Osteoblast (primary cell): ENCODE measurements around the gene PPP6R1. TPM values are rescaled to one million over a fixed set of nuclear protein-coding genes. Genes with fewer than 3 reads are reported as not detected.
A peak's percentile ranks its signal among the peaks of the same experiment; 100 is the strongest.

ENCODE experiments used
- DNase-seq: peaks from one replicate; pipeline ENCODE4 v3.0.0; 2011; ENCODE audit warnings: low spot score, mixed read lengths; ENCODE audit not compliant: insufficient read length; ENCODE audit errors: missing footprints
- H2AFZ ChIP-seq: 2 replicates; pipeline ENCODE4 v1.6.0; 2011; ENCODE audit warnings: mild to moderate bottlenecking, low read length
- H3K27ac ChIP-seq: 2 replicates; pipeline ENCODE4 v1.5.1; 2011; ENCODE audit warnings: mild to moderate bottlenecking, low read depth, low read length, moderate library complexity
- H3K27me3 ChIP-seq: 2 replicates; pipeline ENCODE4 v1.6.0; 2012; ENCODE audit warnings: mild to moderate bottlenecking, control low read depth, inconsistent platforms, low read length, moderate library complexity; ENCODE audit not compliant: insufficient read depth
- H3K36me3 ChIP-seq: 2 replicates; pipeline ENCODE4 v1.5.1; 2011; ENCODE audit warnings: mild to moderate bottlenecking, low read length, control low read depth, moderate library complexity; ENCODE audit not compliant: insufficient read depth
- H3K4me1 ChIP-seq: 2 replicates; pipeline ENCODE4 v1.5.1; 2011; ENCODE audit warnings: mild to moderate bottlenecking, low read length, control low read depth, moderate library complexity; ENCODE audit not compliant: insufficient read depth
- H3K4me2 ChIP-seq: 2 replicates; pipeline ENCODE4 v1.6.0; 2011; ENCODE audit warnings: mild to moderate bottlenecking, low read length; ENCODE audit not compliant: insufficient read depth
- H3K4me3 ChIP-seq: fragments of 200-600 bp; sonication (generic); 3 replicates; pipeline ENCODE4 v1.5.1; 2012; ENCODE audit warnings: mild to moderate bottlenecking, low read length, inconsistent platforms; ENCODE audit not compliant: insufficient read depth
- H3K79me2 ChIP-seq: 2 replicates; pipeline ENCODE4 v1.6.0; 2012; ENCODE audit warnings: mild to moderate bottlenecking, low read length, control low read depth, inconsistent platforms; ENCODE audit not compliant: insufficient read depth
- H3K9me3 ChIP-seq: 2 replicates; pipeline ENCODE4 v1.5.1; 2011; ENCODE audit warnings: low read depth, low read length, control low read depth
- H4K20me1 ChIP-seq: 2 replicates; pipeline ENCODE4 v1.6.0; 2012; ENCODE audit warnings: mild to moderate bottlenecking, low read length, control low read depth; ENCODE audit not compliant: insufficient read depth
- CTCF ChIP-seq: IDR thresholded peaks from 2 replicates; pipeline ENCODE4 v1.5.1; 2011; ENCODE audit warnings: mild to moderate bottlenecking, low read depth, low read length, moderate library complexity; ENCODE audit errors: extremely low read depth
- total RNA-seq: library from RNA; depleted of rRNA; stranded (reverse); fragments of >200 nt; gene quantifications from 2 replicates; pipeline ENCODE4 v1.2.3, GENCODE V29; 2012

PPP6R1 gene
- total RNA-seq, 1 donor = 32.6 TPM

- H4K20me1 ChIP-seq = peaks cover 88% of the 10 kb centered on the region
- peaks cover 5% of the 10 kb centered on the region for H3K4me1 ChIP-seq
- no peaks in the 10 kb centered on the region for H3K27me3 ChIP-seq
- H3K27ac ChIP-seq = no peak overlapping the region
- TF ChIP-seq CTCF = no peak
- no peaks in the 10 kb centered on the region for H3K9me3 ChIP-seq
- H3K4me3 ChIP-seq = no peak overlapping the region
- peaks cover 94% of the 10 kb centered on the region for H3K79me2 ChIP-seq
- peaks cover 14% of the 10 kb centered on the region for H3K36me3 ChIP-seq
- DNase-seq = peak; percentile 78
- H3K4me2 ChIP-seq = no peak overlapping the region
- no peak overlapping the region for H2AFZ ChIP-seq
Observed at GRCh38 chr19:55250262-55251036, 8.4 kb downstream of the PPP6R1 start.

- Histone ChIP-seq H3K36me3 (peaks cover 20% of the 10 kb centered on the region), H3K4me3 (no peak overlapping the region), H3K4me2 (no peak overlapping the region), H3K79me2 (peaks cover 92% of the 10 kb centered on the region), H3K4me1 (peaks cover 5% of the 10 kb centered on the region), H3K27me3 (no peaks in the 10 kb centered on the region), H2AFZ (no peak overlapping the region), H3K27ac (no peak overlapping the region), H4K20me1 (peaks cover 82% of the 10 kb centered on the region), H3K9me3 (no peaks in the 10 kb centered on the region)
- DNase-seq = peak; percentile 35
- no peak for TF ChIP-seq CTCF
Observed at GRCh38 chr19:55249841-55250240, 9.0 kb downstream of the PPP6R1 start.

- Histone ChIP-seq H3K4me1 (peaks cover 5% of the 10 kb centered on the region), H3K36me3 (peaks cover 28% of the 10 kb centered on the region), H3K4me3 (no peak overlapping the region), H3K27ac (no peak overlapping the region), H2AFZ (no peak overlapping the region), H3K27me3 (no peaks in the 10 kb centered on the region), H3K9me3 (no peaks in the 10 kb centered on the region), H3K79me2 (peaks cover 86% of the 10 kb centered on the region), H4K20me1 (peaks cover 76% of the 10 kb centered on the region), H3K4me2 (no peak overlapping the region)
- peak; percentile 78 for DNase-seq
- no peak for TF ChIP-seq CTCF
Observed at GRCh38 chr19:55248704-55249103, 10.1 kb downstream of the PPP6R1 start.

GRCh38 chr19:55248166-55248675 lies 10.6 kb downstream of the PPP6R1 start:
- Histone ChIP-seq H3K9me3 (no peaks in the 10 kb centered on the region), H3K4me3 (no peak overlapping the region), H4K20me1 (peaks cover 72% of the 10 kb centered on the region), H3K4me2 (no peak overlapping the region), H3K27ac (no peak overlapping the region), H3K4me1 (peaks cover 5% of the 10 kb centered on the region), H2AFZ (no peak overlapping the region), H3K36me3 (peaks cover 28% of the 10 kb centered on the region), H3K79me2 (peaks cover 81% of the 10 kb centered on the region), H3K27me3 (no peaks in the 10 kb centered on the region)
- TF ChIP-seq CTCF = no peak
- DNase-seq = peak; percentile 69
